ENCODE data around the gene TBATA.

The TBATA gene

DNA sequence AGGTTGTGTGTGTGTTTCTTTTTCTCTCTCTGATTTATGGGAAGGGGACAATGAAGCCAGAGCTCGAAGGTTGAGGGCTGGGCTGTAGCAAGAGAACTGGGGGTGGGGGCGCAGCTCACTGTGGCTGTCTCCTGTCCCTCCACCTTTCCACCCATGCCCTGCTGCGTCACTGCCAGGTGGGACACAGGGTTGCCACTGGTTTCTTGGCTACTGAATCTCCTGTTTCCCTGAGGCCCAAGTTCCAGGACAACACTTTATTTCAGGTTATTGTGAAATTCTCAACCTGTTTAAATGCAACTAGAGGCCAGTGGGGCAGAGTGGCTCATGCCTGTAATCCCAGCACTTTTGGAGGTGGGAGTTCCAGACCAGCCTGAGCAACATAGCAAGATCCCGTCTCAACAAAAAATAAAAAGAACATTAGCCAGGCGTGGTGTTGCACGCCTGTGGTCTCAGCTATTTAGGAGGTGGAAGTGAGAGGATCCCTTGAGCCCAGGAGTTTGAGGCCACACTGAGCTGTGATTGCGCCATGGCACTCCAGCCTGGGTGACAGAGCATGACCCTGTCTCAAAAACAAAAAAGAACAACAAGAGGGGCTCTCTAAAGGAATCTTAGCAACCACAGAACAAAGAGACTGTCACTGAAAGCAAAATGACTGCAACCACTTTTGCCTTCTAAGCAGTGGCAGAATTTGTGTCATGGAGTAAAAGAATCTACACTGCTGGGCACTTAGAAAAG is 22.6 kb downstream of the TBATA start:
- Histone ChIP-seq H3K4me1 (ENCODE audit: insufficient read depth, poor library complexity, severe bottlenecking) (no peaks in the 10 kb centered on the region), H3K36me3 (ENCODE audit: low read depth) (no peaks in the 10 kb centered on the region), H3K27me3 (ENCODE audit: insufficient read depth, poor library complexity, severe bottlenecking) (no peaks in the 10 kb centered on the region), H3K9me3 (ENCODE audit: severe bottlenecking) (peaks cover 2% of the 10 kb centered on the region), H3K4me3 (ENCODE audit: severe bottlenecking) (no peak overlapping the region), H3K27ac (ENCODE audit: poor library complexity, severe bottlenecking) (no peak overlapping the region)
- no peak for DNase-seq (ENCODE audit: low spot score)
- no peak for TF ChIP-seq CTCF (IDR thresholded peaks at IDR 0.05; ENCODE audit: poor library complexity, severe bottlenecking)
- no peak for ATAC-seq (ENCODE audit: low read depth)

GRCh38 chr10:70761727-70762350 is 23.3 kb downstream of the TBATA start:
- Histone ChIP-seq H3K27ac (ENCODE audit: poor library complexity, severe bottlenecking) (no peak overlapping the region), H3K9me3 (ENCODE audit: severe bottlenecking) (peaks cover 2% of the 10 kb centered on the region), H3K4me3 (ENCODE audit: severe bottlenecking) (no peak overlapping the region), H3K27me3 (ENCODE audit: insufficient read depth, poor library complexity, severe bottlenecking) (no peaks in the 10 kb centered on the region), H3K36me3 (ENCODE audit: low read depth) (no peaks in the 10 kb centered on the region), H3K4me1 (ENCODE audit: insufficient read depth, poor library complexity, severe bottlenecking) (no peaks in the 10 kb centered on the region)
- DNase-seq (ENCODE audit: low spot score) (no peak), ATAC-seq (ENCODE audit: low read depth) (no peak)
- TF ChIP-seq CTCF (IDR thresholded peaks at IDR 0.05; ENCODE audit: poor library complexity, severe bottlenecking) = no peak

DNA sequence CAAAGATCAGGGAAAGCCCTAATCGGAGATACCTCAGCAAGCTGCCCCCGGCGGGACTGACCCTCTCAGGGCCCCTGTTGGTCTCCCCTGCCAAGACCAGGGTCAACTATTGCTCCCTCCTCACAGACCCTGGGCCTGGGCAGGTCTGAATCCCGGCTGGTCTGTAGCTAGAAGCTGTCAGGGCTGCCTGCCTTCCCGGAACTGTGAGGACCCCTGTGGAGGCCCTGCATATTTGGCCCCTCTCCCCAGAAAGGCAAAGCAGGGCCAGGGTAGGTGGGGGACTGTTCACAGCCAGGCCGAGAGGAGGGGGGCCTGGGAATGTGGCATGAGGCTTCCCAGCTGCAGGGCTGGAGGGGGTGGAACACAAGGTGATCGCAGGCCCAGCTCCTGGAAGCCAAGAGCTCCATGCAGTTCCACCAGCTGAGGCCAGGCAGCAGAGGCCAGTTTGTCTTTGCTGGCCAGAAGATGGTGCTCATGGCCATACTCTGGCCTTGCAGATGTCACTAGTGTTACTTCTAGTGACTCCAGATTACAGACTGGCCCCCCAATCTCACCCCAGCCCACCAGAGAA is 24.1 kb downstream of the TBATA start:
- DNase-seq (ENCODE audit: low spot score) = no peak
- Histone ChIP-seq H3K27me3 (ENCODE audit: insufficient read depth, poor library complexity, severe bottlenecking) (no peaks in the 10 kb centered on the region), H3K36me3 (ENCODE audit: low read depth) (no peaks in the 10 kb centered on the region), H3K27ac (ENCODE audit: poor library complexity, severe bottlenecking) (no peak overlapping the region), H3K4me1 (ENCODE audit: insufficient read depth, poor library complexity, severe bottlenecking) (no peaks in the 10 kb centered on the region), H3K4me3 (ENCODE audit: severe bottlenecking) (no peak overlapping the region), H3K9me3 (ENCODE audit: severe bottlenecking) (peaks cover under 1% of the 10 kb centered on the region)
- ATAC-seq (ENCODE audit: low read depth) = no peak
- no peak for TF ChIP-seq CTCF (IDR thresholded peaks at IDR 0.05; ENCODE audit: poor library complexity, severe bottlenecking)

GRCh38 chr10:70760271-70760787 is 24.8 kb downstream of the TBATA start:
- TF ChIP-seq CTCF (IDR thresholded peaks at IDR 0.05; ENCODE audit: poor library complexity, severe bottlenecking) = no peak
- H3K27ac ChIP-seq (ENCODE audit: poor library complexity, severe bottlenecking) = no peak overlapping the region
- H3K9me3 ChIP-seq (ENCODE audit: severe bottlenecking) = no peaks in the 10 kb centered on the region
- ATAC-seq (ENCODE audit: low read depth) = no peak
- no peak for DNase-seq (ENCODE audit: low spot score)
- H3K36me3 ChIP-seq (ENCODE audit: low read depth) = no peaks in the 10 kb centered on the region
- H3K4me1 ChIP-seq (ENCODE audit: insufficient read depth, poor library complexity, severe bottlenecking) = no peaks in the 10 kb centered on the region
- no peaks in the 10 kb centered on the region for H3K27me3 ChIP-seq (ENCODE audit: insufficient read depth, poor library complexity, severe bottlenecking)
- no peak overlapping the region for H3K4me3 ChIP-seq (ENCODE audit: severe bottlenecking)

Measured in RWPE2 (cell line).